K562 (cell line): ENCODE data around the gene LGI4.

Experiments used
- BDP1 ChIP-seq: IDR thresholded peaks from 3 replicates; pipeline ENCODE4 v1.6.1; 2011; ENCODE audit not compliant: insufficient read length, insufficient read depth
- BHLHE40 ChIP-seq: IDR thresholded peaks from 2 replicates; pipeline ENCODE4 v1.6.1; 2011; ENCODE audit warnings: low read length, improper control_type of control experiment
- EZH2 ChIP-seq: IDR thresholded peaks from 2 replicates; pipeline ENCODE4 v1.6.1; 2012; ENCODE audit warnings: low read depth, mild to moderate bottlenecking, inconsistent platforms, low read length, borderline replicate concordance
- HNRNPH1 ChIP-seq: fragments of 200-400 bp; formaldehyde crosslinking; optimal IDR thresholded peaks from 2 replicates; pipeline ENCODE3; 2017; ENCODE audit warnings: low read depth, mild to moderate bottlenecking, low read length, moderate library complexity
- RAD21 ChIP-seq, 2 experiments: fragments of 250-450 bp in 1 of 2; fragments of 450-650 bp in 1 of 2; sonication (Bioruptor Pico) in 1 of 2; formaldehyde crosslinking in 1 of 2; IDR thresholded peaks in 1 of 2; conservative IDR thresholded peaks in 1 of 2; 2 replicates each; pipeline versions ENCODE4 v1.4.0 to v1.8.0; 2020 to 2022; ENCODE audit warnings: mild to moderate bottlenecking in 2 of 2, moderate library complexity in 1 of 2
- TEAD4 ChIP-seq, 2 experiments: sonication (generic) in 1 of 2; formaldehyde crosslinking in 1 of 2; IDR thresholded peaks; 2 replicates each; pipeline versions ENCODE4 v1.6.1 to v1.8.0; 2012 to 2022; ENCODE audit warnings: borderline replicate concordance in 1 of 2, inconsistent platforms in 1 of 2, low read length in 1 of 2, mild to moderate bottlenecking in 1 of 2, missing genetic modification reagents in 1 of 2
- ZNF347 ChIP-seq: fragments of 450-650 bp; formaldehyde crosslinking; IDR thresholded peaks from 2 replicates; pipeline ENCODE4 v1.4.0; 2020; ENCODE audit warnings: low read depth, mild to moderate bottlenecking, moderate library complexity
- TF ChIP-seq, protein P1 (sequence below), 3 experiments: IDR thresholded peaks in 2 of 3; conservative IDR thresholded peaks in 1 of 3; 2 replicates each; pipeline ENCODE4 v1.5.1; 2011 to 2012; ENCODE audit warnings: low read length in 3 of 3, mild to moderate bottlenecking in 3 of 3, control low read depth in 2 of 3, improper control_type of control experiment in 1 of 3, inconsistent platforms in 1 of 3, low read depth in 1 of 3, mixed read lengths in 1 of 3, moderate library complexity in 1 of 3; ENCODE audit not compliant: insufficient read depth in 2 of 3
- TF ChIP-seq, protein P2 (sequence below): fragments of 250-450 bp; sonication (Bioruptor Pico); IDR thresholded peaks from 2 replicates; pipeline ENCODE4 v1.8.0; 2021; ENCODE audit warnings: mild to moderate bottlenecking, moderate library complexity
- TF ChIP-seq, protein P3 (sequence below): sonication (generic); formaldehyde crosslinking; IDR thresholded peaks from 2 replicates; pipeline ENCODE4 v1.8.0; 2023; ENCODE audit warnings: mild to moderate bottlenecking, missing genetic modification reagents
- TF ChIP-seq, protein P4 (sequence below): sonication (generic); formaldehyde crosslinking; IDR thresholded peaks from 2 replicates; pipeline ENCODE4 v1.8.1; 2022; ENCODE audit warnings: missing genetic modification reagents

DNA sequence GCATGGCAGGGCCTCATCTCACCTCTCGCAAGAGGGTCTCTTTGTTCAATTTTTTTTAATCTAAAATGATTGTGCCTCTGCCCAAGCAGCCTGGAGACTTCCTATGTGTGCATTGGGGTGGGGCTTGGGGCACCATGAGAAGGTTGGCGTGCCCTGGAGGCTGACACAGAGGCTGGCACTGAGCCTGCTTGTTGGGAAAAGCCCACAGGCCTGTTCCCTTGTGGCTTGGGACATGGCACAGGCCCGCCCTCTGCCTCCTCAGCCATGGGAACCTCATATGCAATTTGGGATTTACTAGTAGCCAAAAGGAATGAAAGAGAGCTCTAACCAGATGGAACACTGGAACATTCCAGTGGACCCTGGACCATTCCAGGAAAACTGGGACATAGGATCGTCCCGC, 11.3 kb downstream of the LGI4 start:
- TF ChIP-seq BDP1 = no peak
- no peak for TF ChIP-seq EZH2
- TF ChIP-seq, protein P1, sequence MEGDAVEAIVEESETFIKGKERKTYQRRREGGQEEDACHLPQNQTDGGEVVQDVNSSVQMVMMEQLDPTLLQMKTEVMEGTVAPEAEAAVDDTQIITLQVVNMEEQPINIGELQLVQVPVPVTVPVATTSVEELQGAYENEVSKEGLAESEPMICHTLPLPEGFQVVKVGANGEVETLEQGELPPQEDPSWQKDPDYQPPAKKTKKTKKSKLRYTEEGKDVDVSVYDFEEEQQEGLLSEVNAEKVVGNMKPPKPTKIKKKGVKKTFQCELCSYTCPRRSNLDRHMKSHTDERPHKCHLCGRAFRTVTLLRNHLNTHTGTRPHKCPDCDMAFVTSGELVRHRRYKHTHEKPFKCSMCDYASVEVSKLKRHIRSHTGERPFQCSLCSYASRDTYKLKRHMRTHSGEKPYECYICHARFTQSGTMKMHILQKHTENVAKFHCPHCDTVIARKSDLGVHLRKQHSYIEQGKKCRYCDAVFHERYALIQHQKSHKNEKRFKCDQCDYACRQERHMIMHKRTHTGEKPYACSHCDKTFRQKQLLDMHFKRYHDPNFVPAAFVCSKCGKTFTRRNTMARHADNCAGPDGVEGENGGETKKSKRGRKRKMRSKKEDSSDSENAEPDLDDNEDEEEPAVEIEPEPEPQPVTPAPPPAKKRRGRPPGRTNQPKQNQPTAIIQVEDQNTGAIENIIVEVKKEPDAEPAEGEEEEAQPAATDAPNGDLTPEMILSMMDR (IDR thresholded peaks at IDR 0.05 in 2 of 3, conservative IDR thresholded peaks at IDR 0.05 in 1 of 3; ENCODE audit: insufficient read depth in 2 of 3, low read depth in 1 of 3, low read length in 3 of 3) = no peak
- TF ChIP-seq, protein P2, sequence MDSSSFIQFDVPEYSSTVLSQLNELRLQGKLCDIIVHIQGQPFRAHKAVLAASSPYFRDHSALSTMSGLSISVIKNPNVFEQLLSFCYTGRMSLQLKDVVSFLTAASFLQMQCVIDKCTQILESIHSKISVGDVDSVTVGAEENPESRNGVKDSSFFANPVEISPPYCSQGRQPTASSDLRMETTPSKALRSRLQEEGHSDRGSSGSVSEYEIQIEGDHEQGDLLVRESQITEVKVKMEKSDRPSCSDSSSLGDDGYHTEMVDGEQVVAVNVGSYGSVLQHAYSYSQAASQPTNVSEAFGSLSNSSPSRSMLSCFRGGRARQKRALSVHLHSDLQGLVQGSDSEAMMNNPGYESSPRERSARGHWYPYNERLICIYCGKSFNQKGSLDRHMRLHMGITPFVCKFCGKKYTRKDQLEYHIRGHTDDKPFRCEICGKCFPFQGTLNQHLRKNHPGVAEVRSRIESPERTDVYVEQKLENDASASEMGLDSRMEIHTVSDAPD (CRISPR knock-in tag) = no peak
- no peak for TF ChIP-seq HNRNPH1
- TF ChIP-seq ZNF347 (CRISPR knock-in tag) = no peak
- no peak for TF ChIP-seq RAD21 (CRISPR knock-in tag; conservative IDR thresholded peaks at IDR 0.05 in 1 of 2, IDR thresholded peaks at IDR 0.05 in 1 of 2)
- no peak for TF ChIP-seq BHLHE40
- TF ChIP-seq, protein P3, sequence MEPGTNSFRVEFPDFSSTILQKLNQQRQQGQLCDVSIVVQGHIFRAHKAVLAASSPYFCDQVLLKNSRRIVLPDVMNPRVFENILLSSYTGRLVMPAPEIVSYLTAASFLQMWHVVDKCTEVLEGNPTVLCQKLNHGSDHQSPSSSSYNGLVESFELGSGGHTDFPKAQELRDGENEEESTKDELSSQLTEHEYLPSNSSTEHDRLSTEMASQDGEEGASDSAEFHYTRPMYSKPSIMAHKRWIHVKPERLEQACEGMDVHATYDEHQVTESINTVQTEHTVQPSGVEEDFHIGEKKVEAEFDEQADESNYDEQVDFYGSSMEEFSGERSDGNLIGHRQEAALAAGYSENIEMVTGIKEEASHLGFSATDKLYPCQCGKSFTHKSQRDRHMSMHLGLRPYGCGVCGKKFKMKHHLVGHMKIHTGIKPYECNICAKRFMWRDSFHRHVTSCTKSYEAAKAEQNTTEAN (CRISPR knock-in tag) = no peak
- TF ChIP-seq TEAD4 (IDR thresholded peaks at IDR 0.05; ENCODE audit: low read length) = no peak
- TF ChIP-seq TEAD4 (CRISPR knock-in tag; IDR thresholded peaks at IDR 0.05; ENCODE audit: borderline replicate concordance) = no peak
- TF ChIP-seq, protein P4, sequence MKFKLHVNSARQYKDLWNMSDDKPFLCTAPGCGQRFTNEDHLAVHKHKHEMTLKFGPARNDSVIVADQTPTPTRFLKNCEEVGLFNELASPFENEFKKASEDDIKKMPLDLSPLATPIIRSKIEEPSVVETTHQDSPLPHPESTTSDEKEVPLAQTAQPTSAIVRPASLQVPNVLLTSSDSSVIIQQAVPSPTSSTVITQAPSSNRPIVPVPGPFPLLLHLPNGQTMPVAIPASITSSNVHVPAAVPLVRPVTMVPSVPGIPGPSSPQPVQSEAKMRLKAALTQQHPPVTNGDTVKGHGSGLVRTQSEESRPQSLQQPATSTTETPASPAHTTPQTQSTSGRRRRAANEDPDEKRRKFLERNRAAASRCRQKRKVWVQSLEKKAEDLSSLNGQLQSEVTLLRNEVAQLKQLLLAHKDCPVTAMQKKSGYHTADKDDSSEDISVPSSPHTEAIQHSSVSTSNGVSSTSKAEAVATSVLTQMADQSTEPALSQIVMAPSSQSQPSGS (CRISPR knock-in tag) = no peak
